ENCODE measurements around the gene FKBP6. TPM values are rescaled to one million over a fixed set of nuclear protein-coding genes. Genes with fewer than 3 reads are reported as not detected.

FKBP6 gene
- total RNA-seq, 1 experiment from 2014 or later = 0.11 TPM

DNA sequence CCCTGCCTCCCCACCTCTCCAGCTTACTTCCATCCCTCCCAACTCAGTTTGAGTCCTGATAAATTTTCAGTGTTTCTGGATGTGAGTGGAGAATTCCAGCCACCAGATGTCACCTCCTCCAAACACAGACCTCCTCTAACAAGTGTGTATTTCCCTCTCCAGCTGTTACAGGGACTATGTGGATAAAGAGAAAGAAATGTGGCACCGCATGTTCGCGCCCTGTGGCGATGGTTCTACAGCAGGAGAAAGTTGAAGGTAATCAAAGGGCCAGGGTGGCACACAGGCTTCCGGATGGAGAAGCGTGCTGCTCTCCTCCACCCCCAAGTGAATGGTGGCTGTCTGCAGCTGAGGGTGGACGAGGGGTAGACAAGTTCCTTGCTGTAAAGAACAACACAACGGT, 14.7 kb downstream of the FKBP6 start (continued):
- TF ChIP-seq, protein P1, sequence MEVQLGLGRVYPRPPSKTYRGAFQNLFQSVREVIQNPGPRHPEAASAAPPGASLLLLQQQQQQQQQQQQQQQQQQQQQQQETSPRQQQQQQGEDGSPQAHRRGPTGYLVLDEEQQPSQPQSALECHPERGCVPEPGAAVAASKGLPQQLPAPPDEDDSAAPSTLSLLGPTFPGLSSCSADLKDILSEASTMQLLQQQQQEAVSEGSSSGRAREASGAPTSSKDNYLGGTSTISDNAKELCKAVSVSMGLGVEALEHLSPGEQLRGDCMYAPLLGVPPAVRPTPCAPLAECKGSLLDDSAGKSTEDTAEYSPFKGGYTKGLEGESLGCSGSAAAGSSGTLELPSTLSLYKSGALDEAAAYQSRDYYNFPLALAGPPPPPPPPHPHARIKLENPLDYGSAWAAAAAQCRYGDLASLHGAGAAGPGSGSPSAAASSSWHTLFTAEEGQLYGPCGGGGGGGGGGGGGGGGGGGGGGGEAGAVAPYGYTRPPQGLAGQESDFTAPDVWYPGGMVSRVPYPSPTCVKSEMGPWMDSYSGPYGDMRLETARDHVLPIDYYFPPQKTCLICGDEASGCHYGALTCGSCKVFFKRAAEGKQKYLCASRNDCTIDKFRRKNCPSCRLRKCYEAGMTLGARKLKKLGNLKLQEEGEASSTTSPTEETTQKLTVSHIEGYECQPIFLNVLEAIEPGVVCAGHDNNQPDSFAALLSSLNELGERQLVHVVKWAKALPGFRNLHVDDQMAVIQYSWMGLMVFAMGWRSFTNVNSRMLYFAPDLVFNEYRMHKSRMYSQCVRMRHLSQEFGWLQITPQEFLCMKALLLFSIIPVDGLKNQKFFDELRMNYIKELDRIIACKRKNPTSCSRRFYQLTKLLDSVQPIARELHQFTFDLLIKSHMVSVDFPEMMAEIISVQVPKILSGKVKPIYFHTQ (CRISPR knock-in tag; IDR thresholded peaks at IDR 0.05) = no peak
- TF ChIP-seq FOXP1 (CRISPR knock-in tag; IDR thresholded peaks at IDR 0.05; ENCODE audit: borderline replicate concordance) (no peak), TEAD1 (CRISPR knock-in tag; IDR thresholded peaks at IDR 0.05) (peak; percentile 59; the same call in 1 of the 2 replicates), TEAD4 (CRISPR knock-in tag; IDR thresholded peaks at IDR 0.05) (peak; percentile 82), ELF4 (CRISPR knock-in tag; IDR thresholded peaks at IDR 0.05; ENCODE audit: low read depth) (no peak)

DNA sequence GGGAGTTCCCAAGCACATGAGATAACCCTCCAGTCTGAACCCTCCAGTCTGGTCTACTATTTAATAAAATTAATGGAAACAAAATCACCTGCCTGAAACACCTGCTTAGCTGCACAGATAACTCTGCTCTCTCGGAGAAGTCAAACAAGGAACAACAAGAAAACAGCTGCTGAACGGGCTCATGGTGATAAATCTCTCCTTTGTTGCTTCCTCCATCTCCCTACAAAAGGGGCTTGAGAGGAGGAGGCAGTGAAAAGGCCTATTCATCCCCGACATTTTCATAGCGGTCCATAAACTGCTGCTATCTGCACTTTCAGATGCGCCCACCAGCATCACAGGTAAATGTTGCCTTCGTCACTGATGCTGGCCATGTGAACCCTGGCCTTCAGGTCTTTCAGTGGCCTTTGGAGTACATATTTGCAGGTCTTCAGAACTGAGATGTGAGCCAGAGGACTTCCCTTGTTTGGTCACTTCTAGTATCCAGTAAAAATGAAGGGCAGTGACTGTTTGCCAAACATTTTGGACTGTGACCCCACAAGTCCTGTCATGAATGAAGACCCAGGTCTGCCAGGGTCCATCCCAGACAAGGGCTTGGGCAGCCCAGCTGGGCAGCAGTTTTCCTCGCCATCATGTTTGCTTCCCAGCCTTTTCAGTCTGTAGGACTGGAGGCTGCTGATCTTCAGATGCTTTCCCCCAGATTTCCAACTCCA, 15.9 kb downstream of the FKBP6 start:
- DNase-seq (ENCODE audit: low spot score) (no peak), ATAC-seq (no peak)
- H3K4me1 Mint-ChIP-seq = peaks cover 40% of the 10 kb centered on the region
- no peak overlapping the region for H3K27ac Mint-ChIP-seq
- H3K27me3 Mint-ChIP-seq (ENCODE audit: low read depth) = no peaks in the 10 kb centered on the region; the same call in 1 of the 2 replicates
- ChIA-PET CTCF (interaction anchor here (1.0 to 3.0 kb wide), 7 partner anchors 11 to 87 kb away, joined by 4 to 22 read pairs (median 7); no protein-coding TSS in a partner anchor), POLR2A (no interaction called here)
- no peak overlapping the region for H3K4me3 Mint-ChIP-seq
- no peaks in the 10 kb centered on the region for H3K9me3 Mint-ChIP-seq
- no peaks in the 10 kb centered on the region for H3K36me3 Mint-ChIP-seq
- TF ChIP-seq GRHL2 (CRISPR knock-in tag; IDR thresholded peaks at IDR 0.05; ENCODE audit: insufficient replicate concordance, severe bottlenecking) = no peak
- TF ChIP-seq, protein P2, sequence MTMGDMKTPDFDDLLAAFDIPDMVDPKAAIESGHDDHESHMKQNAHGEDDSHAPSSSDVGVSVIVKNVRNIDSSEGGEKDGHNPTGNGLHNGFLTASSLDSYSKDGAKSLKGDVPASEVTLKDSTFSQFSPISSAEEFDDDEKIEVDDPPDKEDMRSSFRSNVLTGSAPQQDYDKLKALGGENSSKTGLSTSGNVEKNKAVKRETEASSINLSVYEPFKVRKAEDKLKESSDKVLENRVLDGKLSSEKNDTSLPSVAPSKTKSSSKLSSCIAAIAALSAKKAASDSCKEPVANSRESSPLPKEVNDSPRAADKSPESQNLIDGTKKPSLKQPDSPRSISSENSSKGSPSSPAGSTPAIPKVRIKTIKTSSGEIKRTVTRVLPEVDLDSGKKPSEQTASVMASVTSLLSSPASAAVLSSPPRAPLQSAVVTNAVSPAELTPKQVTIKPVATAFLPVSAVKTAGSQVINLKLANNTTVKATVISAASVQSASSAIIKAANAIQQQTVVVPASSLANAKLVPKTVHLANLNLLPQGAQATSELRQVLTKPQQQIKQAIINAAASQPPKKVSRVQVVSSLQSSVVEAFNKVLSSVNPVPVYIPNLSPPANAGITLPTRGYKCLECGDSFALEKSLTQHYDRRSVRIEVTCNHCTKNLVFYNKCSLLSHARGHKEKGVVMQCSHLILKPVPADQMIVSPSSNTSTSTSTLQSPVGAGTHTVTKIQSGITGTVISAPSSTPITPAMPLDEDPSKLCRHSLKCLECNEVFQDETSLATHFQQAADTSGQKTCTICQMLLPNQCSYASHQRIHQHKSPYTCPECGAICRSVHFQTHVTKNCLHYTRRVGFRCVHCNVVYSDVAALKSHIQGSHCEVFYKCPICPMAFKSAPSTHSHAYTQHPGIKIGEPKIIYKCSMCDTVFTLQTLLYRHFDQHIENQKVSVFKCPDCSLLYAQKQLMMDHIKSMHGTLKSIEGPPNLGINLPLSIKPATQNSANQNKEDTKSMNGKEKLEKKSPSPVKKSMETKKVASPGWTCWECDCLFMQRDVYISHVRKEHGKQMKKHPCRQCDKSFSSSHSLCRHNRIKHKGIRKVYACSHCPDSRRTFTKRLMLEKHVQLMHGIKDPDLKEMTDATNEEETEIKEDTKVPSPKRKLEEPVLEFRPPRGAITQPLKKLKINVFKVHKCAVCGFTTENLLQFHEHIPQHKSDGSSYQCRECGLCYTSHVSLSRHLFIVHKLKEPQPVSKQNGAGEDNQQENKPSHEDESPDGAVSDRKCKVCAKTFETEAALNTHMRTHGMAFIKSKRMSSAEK (CRISPR knock-in tag; IDR thresholded peaks at IDR 0.05; ENCODE audit: borderline replicate concordance) = no peak
- TF ChIP-seq NFATC4 (CRISPR knock-in tag; IDR thresholded peaks at IDR 0.05) = no peak
- TF ChIP-seq ZNF121 (CRISPR knock-in tag; IDR thresholded peaks at IDR 0.05) = no peak
- TF ChIP-seq FOXP1 (CRISPR knock-in tag; IDR thresholded peaks at IDR 0.05; ENCODE audit: borderline replicate concordance) = no peak
- TF ChIP-seq ESRRA (CRISPR knock-in tag; IDR thresholded peaks at IDR 0.05; ENCODE audit: borderline replicate concordance) = no peak
- no peak for TF ChIP-seq CTCF (IDR thresholded peaks at IDR 0.05)
- TF ChIP-seq ARID4B (CRISPR knock-in tag; IDR thresholded peaks at IDR 0.05; ENCODE audit: borderline replicate concordance) = no peak
- TF ChIP-seq, protein P3, sequence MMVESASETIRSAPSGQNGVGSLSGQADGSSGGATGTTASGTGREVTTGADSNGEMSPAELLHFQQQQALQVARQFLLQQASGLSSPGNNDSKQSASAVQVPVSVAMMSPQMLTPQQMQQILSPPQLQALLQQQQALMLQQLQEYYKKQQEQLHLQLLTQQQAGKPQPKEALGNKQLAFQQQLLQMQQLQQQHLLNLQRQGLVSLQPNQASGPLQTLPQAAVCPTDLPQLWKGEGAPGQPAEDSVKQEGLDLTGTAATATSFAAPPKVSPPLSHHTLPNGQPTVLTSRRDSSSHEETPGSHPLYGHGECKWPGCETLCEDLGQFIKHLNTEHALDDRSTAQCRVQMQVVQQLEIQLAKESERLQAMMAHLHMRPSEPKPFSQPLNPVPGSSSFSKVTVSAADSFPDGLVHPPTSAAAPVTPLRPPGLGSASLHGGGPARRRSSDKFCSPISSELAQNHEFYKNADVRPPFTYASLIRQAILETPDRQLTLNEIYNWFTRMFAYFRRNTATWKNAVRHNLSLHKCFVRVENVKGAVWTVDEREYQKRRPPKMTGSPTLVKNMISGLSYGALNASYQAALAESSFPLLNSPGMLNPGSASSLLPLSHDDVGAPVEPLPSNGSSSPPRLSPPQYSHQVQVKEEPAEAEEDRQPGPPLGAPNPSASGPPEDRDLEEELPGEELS (CRISPR knock-in tag; IDR thresholded peaks at IDR 0.05) = no peak
- no peak for TF ChIP-seq ATF1 (CRISPR knock-in tag; IDR thresholded peaks at IDR 0.05)
- TF ChIP-seq, protein P4, sequence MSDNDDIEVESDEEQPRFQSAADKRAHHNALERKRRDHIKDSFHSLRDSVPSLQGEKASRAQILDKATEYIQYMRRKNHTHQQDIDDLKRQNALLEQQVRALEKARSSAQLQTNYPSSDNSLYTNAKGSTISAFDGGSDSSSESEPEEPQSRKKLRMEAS (CRISPR knock-in tag; IDR thresholded peaks at IDR 0.05) = no peak
- no peak for TF ChIP-seq FOXK1 (CRISPR knock-in tag; IDR thresholded peaks at IDR 0.05)
- TF ChIP-seq, protein P5, sequence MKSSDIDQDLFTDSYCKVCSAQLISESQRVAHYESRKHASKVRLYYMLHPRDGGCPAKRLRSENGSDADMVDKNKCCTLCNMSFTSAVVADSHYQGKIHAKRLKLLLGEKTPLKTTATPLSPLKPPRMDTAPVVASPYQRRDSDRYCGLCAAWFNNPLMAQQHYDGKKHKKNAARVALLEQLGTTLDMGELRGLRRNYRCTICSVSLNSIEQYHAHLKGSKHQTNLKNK (CRISPR knock-in tag; IDR thresholded peaks at IDR 0.05) = no peak
- no peak for TF ChIP-seq GABPB1 (CRISPR knock-in tag; IDR thresholded peaks at IDR 0.05)

Data from WTC11 (cell line).